Thyroid gland (tissue), 4 donors: Measurements from ENCODE around the gene ASB7. TPM values are rescaled to one million over a fixed set of nuclear protein-coding genes. Genes with fewer than 3 reads are reported as not detected.

Source experiments
- DNase-seq, 2 donors: peaks; one replicate each; pipeline ENCODE4 v3.0.0-alpha.2; 2019
- H3K27ac ChIP-seq, 3 donors: fragments of 200-600 bp; sonication (generic); 1 replicate in 2 of 3; 2 replicates in 1 of 3; pipeline ENCODE4 v1.5.1; 2016 to 2019; ENCODE audit warnings: mild to moderate bottlenecking in 1 of 3, moderate library complexity in 1 of 3
- H3K27me3 ChIP-seq: fragments of 200-600 bp; sonication (generic); one replicate; pipeline ENCODE4 v1.5.1; 2019
- H3K36me3 ChIP-seq, 2 donors: fragments of 200-600 bp; sonication (generic); one replicate each; pipeline ENCODE4 v1.5.1; 2016 to 2019
- H3K4me1 ChIP-seq, 2 donors: fragments of 200-600 bp; sonication (generic); one replicate each; pipeline ENCODE4 v1.5.1; 2017 to 2019
- H3K4me3 ChIP-seq, 3 donors: fragments of 200-600 bp; sonication (generic); replicated peaks in 1 of 3; 1 replicate in 2 of 3; 2 replicates in 1 of 3; pipeline ENCODE4 v1.5.1; 2016; ENCODE audit warnings: mild to moderate bottlenecking in 1 of 3
- H3K9me3 ChIP-seq: fragments of 200-600 bp; sonication (generic); one replicate; pipeline ENCODE4 v1.5.1; 2017
- CTCF ChIP-seq, 6 experiments: fragments of 200-600 bp in 3 of 6; fragments of 450-650 bp in 3 of 6; sonication (generic) in 3 of 6; IDR thresholded peaks; one replicate each; pipeline ENCODE4 v1.5.1; 2016 to 2019; ENCODE audit warnings: antibody characterized with exemption in 6 of 6, mild to moderate bottlenecking in 2 of 6, inconsistent platforms in 1 of 6, moderate library complexity in 1 of 6
- POLR2A ChIP-seq, 2 donors: fragments of 450-650 bp; IDR thresholded peaks; one replicate each; pipeline ENCODE4 v1.6.1; 2017; ENCODE audit warnings: antibody characterized with exemption in 2 of 2, mild to moderate bottlenecking in 2 of 2, moderate library complexity in 1 of 2
- WGBS, 2 donors: methylation state at CpG; one replicate each; pipeline ENCODE4 v1.1.5; 2017; 5-methylcytosine and 5-hydroxymethylcytosine counted together
- intact Hi-C: fragments of 100-400 bp; cut with DNase I; formaldehyde crosslinking; loops from one replicate; pipeline ENCODE4 v1.15.1; 2023
- total RNA-seq, 4 donors: library from RNA; depleted of rRNA; stranded (reverse); fragments of >200 nt; gene quantifications; one replicate each; pipeline ENCODE4 v1.2.3, GENCODE V29; 2016

Gene ASB7
- total RNA-seq, 4 donors from 2014 or later, result 16.2 to 21.0 (median 19.7) TPM

- DNase-seq, result no peak
- H3K36me3 ChIP-seq, result peaks cover 0 to 7% of the 10 kb centered on the region in 2 donors
- 92 to 94% methylated on average over 3 of the region's 3 CpGs for WGBS, 2 donors
- intact Hi-C loops, result loop anchor here (10.0 kb wide), 1 partner anchor 221 kb away; the partner anchor contains the start of gene ADAMTS17
- no peaks in the 10 kb centered on the region for H3K27me3 ChIP-seq
- H3K9me3 ChIP-seq, result no peaks in the 10 kb centered on the region
- TF ChIP-seq POLR2A (IDR thresholded peaks at IDR 0.05), result no peak
- TF ChIP-seq CTCF (IDR thresholded peaks at IDR 0.05), result no peak
- H3K4me1 ChIP-seq, result no peaks in the 10 kb centered on the region
- H3K4me3 ChIP-seq, result no peak overlapping the region
- H3K27ac ChIP-seq, result no peak overlapping the region
Measured at GRCh38 chr15:100565591-100565990, 36.8 kb upstream of the ASB7 start.

GRCh38 chr15:100566850-100567628 is 35.4 kb upstream of the ASB7 start:
- intact Hi-C loops, result loop anchor here (10.0 kb wide), 1 partner anchor 222 kb away; the partner anchor contains the start of gene ADAMTS17
- DNase-seq, result no peak
- Histone ChIP-seq H3K27ac (no peak overlapping the region), H3K36me3 (peaks cover 4 to 11% of the 10 kb centered on the region in 2 donors), H3K4me3 (no peak overlapping the region), H3K4me1 (no peaks in the 10 kb centered on the region), H3K27me3 (no peaks in the 10 kb centered on the region), H3K9me3 (no peaks in the 10 kb centered on the region)
- WGBS, 2 donors, result 98% methylated on average over 6 of the region's 6 CpGs
- TF ChIP-seq CTCF (IDR thresholded peaks at IDR 0.05) (no peak), POLR2A (IDR thresholded peaks at IDR 0.05) (no peak)

- intact Hi-C loops, result loop anchor here (10.0 kb wide), 1 partner anchor 225 kb away; the partner anchor contains the start of gene ADAMTS17
- Histone ChIP-seq H3K27ac (no peak overlapping the region), H3K4me3 (no peak overlapping the region), H3K9me3 (no peaks in the 10 kb centered on the region), H3K27me3 (no peaks in the 10 kb centered on the region), H3K36me3 (peaks cover 4 to 23% of the 10 kb centered on the region in 2 donors), H3K4me1 (no peaks in the 10 kb centered on the region)
- DNase-seq, result no peak
- whole genome bisulfite sequencing, 2 donors, result 85 to 96% methylated on average over 8 of the region's 8 CpGs
- TF ChIP-seq CTCF (IDR thresholded peaks at IDR 0.05) (no peak), POLR2A (IDR thresholded peaks at IDR 0.05) (no peak)
Measured at GRCh38 chr15:100569391-100569790, 33.0 kb upstream of the ASB7 start.

- Histone ChIP-seq H3K36me3 (peaks cover 4 to 23% of the 10 kb centered on the region in 2 donors), H3K27me3 (no peaks in the 10 kb centered on the region), H3K4me3 (no peak overlapping the region), H3K9me3 (no peaks in the 10 kb centered on the region), H3K4me1 (no peaks in the 10 kb centered on the region), H3K27ac (no peak overlapping the region)
- no peak for TF ChIP-seq CTCF (IDR thresholded peaks at IDR 0.05)
- no peak for TF ChIP-seq POLR2A (IDR thresholded peaks at IDR 0.05)
- WGBS, 2 donors, result 97 to 99% methylated on average over 3 of the region's 3 CpGs
- intact Hi-C loops, result no loop called here
- DNase-seq, result no peak
Measured at GRCh38 chr15:100570275-100570674, 32.1 kb upstream of the ASB7 start.

- Histone ChIP-seq H3K27ac (no peak overlapping the region), H3K27me3 (no peaks in the 10 kb centered on the region), H3K4me1 (no peaks in the 10 kb centered on the region), H3K36me3 (peaks cover 4 to 23% of the 10 kb centered on the region in 2 donors), H3K4me3 (no peak overlapping the region), H3K9me3 (no peaks in the 10 kb centered on the region)
- TF ChIP-seq CTCF (IDR thresholded peaks at IDR 0.05) (no peak), POLR2A (IDR thresholded peaks at IDR 0.05) (no peak)
- 87% methylated on average over 4 of the region's 4 CpGs for WGBS, 2 donors
- DNase-seq, result no peak
- intact Hi-C loops, result no loop called here
Measured at GRCh38 chr15:100570735-100571313, 31.6 kb upstream of the ASB7 start.
